GM23248 (cell line): Measurements from ENCODE around the gene RASGRF1.

Source experiments
- EZH2 ChIP-seq: fragments of 200-600 bp; sonication (generic); IDR thresholded peaks from 2 replicates; pipeline ENCODE4 v1.6.1; 2018; ENCODE audit warnings: antibody characterized with exemption, mild to moderate bottlenecking; ENCODE audit not compliant: insufficient read depth, poor library complexity, severe bottlenecking
- EZH2phosphoT487 ChIP-seq: fragments of 200-600 bp; sonication (generic); IDR thresholded peaks from 2 replicates; pipeline ENCODE4 v1.6.1; 2018; ENCODE audit warnings: antibody characterized with exemption, moderate library complexity, mild to moderate bottlenecking, low read depth; ENCODE audit not compliant: insufficient read depth

DNA sequence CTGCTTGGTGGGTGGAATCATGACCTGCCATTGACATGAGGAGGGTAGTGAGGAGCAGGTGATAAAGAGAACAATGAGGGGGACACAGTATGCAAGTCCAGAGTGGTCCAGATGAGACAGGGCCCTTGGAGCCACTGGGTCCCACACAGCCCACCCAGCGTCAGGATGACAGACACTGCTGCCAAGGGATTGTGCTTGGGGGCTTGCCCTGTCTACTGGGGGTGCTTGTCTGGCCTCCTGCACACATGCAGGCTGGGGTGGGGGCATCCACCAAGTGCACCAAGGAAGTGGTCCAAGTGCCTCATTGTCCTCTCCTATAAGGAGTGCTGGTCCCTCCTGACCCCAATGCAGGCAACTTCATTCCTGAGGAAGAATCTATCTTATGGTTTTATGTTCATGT is 106.5 kb downstream of the RASGRF1 start:
- TF ChIP-seq EZH2 (no peak), EZH2phosphoT487 (no peak)
